ENCODE results near the gene ADAM22.

ADAM22 gene

DNA sequence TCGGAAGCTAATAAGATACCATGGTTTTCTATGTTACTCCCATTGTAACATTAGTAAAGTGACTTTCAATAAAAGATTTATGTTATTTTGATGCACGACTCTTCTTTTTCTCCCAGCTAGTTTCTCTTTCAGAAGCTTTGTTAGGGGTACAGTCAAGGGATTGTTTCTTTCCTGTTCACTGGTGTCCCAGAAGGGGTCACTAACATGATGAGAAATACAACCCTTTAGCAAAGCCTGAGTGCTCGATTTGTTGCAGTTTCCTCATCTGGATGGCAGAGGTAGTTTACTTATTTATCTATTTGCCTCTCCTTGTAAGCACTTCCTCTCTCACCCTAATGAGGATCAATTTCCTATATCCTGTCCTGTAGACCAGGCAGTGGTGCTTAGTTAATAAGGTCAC, 268.7 kb downstream of the ADAM22 start:
- in situ Hi-C loops (cut with MboI; ENCODE audit: low pct_unique_long_range_greater_than_20kb, low sequenced_read_pairs, unreplicated experiment) = no loop called here
- TF ChIP-seq, protein P1, sequence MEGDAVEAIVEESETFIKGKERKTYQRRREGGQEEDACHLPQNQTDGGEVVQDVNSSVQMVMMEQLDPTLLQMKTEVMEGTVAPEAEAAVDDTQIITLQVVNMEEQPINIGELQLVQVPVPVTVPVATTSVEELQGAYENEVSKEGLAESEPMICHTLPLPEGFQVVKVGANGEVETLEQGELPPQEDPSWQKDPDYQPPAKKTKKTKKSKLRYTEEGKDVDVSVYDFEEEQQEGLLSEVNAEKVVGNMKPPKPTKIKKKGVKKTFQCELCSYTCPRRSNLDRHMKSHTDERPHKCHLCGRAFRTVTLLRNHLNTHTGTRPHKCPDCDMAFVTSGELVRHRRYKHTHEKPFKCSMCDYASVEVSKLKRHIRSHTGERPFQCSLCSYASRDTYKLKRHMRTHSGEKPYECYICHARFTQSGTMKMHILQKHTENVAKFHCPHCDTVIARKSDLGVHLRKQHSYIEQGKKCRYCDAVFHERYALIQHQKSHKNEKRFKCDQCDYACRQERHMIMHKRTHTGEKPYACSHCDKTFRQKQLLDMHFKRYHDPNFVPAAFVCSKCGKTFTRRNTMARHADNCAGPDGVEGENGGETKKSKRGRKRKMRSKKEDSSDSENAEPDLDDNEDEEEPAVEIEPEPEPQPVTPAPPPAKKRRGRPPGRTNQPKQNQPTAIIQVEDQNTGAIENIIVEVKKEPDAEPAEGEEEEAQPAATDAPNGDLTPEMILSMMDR (IDR thresholded peaks at IDR 0.05; ENCODE audit: extremely low read depth, insufficient read depth, missing control alignments) = no peak
- no peak for DNase-seq (ENCODE audit: low spot score)

DNA sequence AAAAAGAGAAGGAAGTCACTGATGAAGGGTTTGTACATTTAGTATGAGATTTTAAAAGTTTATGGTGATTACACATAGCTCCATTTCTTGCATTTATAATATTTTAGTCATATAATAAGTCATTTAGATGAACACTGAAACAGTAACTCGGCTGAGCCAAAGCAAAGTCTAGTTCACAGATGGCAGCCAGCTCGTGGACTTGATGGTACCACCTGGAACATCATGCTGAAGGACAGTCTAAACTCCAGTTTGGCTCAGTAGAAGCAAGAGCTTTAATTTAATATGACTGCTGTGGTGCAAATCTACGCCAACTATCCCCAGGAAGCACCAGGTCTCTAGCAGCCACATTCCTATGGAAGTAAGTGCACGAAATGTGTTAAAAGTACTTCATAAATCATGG, 269.4 kb downstream of the ADAM22 start:
- TF ChIP-seq, protein P1 (IDR thresholded peaks at IDR 0.05; ENCODE audit: extremely low read depth, insufficient read depth, missing control alignments) = no peak
- DNase-seq (ENCODE audit: low spot score) = no peak
- in situ Hi-C loops (cut with MboI; ENCODE audit: low pct_unique_long_range_greater_than_20kb, low sequenced_read_pairs, unreplicated experiment) = no loop called here

DNA sequence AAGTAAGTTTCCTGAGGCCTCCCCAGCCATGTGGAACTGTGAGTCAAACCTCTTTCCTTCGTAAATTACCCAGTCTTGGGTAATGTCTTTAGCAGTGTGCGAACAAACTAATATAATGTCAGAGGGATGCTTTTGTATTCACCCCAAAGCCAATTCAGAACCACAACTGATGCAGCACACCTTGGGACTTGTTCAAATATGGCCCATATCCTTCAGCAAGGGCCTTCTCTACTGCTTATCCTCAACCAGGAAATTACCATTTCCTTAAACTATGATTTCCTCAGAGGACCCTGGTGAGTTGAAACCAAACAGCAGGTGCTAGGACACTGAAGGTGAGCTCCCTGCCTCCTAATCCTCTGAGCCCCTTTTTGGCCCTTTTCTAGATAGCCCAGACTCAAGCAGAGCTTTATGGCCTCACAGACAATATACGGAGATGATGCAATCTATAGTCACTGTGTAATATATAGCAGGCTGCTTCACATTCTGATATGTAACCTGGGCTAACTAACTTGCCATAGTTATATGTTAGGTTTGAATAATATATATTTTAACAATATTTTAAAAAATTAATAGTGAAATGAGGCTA, 270.6 kb downstream of the ADAM22 start:
- TF ChIP-seq, protein P1 (IDR thresholded peaks at IDR 0.05; ENCODE audit: extremely low read depth, insufficient read depth, missing control alignments) = no peak
- no peak for DNase-seq (ENCODE audit: low spot score)
- in situ Hi-C loops (cut with MboI; ENCODE audit: low pct_unique_long_range_greater_than_20kb, low sequenced_read_pairs, unreplicated experiment) = no loop called here

DNA sequence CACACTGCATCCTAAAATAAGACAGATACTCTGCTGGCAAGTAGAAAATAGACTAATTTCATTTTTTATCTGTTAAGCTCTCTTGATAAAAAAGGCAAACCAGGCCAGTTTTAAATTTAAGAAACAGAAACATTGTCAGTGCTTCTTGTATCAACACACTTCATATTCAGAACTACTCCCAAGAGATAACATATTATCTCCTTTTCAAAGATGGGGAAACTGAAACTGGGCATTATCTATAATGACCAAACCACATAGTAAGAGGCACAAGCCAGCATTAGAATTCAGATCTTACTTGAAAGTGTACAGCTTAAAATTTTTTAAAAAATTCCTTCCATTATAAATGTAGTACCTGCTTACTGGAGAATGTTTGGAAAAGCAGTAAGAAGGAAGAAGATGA, 271.1 kb downstream of the ADAM22 start:
- TF ChIP-seq, protein P1 (IDR thresholded peaks at IDR 0.05; ENCODE audit: extremely low read depth, insufficient read depth, missing control alignments) = no peak
- DNase-seq (ENCODE audit: low spot score) = no peak
- in situ Hi-C loops (cut with MboI; ENCODE audit: low pct_unique_long_range_greater_than_20kb, low sequenced_read_pairs, unreplicated experiment) = no loop called here

DNA sequence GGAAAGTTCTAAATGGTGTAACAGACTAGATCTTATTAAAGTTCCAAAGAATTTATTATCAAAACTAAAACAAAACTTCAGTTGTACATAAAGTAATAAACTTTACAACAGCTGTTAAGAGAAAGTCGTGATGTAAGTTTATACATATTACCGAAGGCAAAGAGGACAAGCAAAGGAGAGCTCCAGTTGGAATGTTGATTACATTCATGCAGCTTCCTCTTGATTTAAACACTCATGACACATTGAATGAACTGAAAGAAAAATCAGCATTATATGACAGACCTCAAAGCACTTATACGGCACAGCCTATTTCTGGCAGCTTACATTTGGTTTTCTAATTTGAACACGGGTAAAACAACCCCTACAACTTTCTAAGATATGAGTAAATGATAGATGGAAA, 272.2 kb downstream of the ADAM22 start:
- in situ Hi-C loops (cut with MboI; ENCODE audit: low pct_unique_long_range_greater_than_20kb, low sequenced_read_pairs, unreplicated experiment) = no loop called here
- no peak for DNase-seq (ENCODE audit: low spot score)
- TF ChIP-seq, protein P1 (IDR thresholded peaks at IDR 0.05; ENCODE audit: extremely low read depth, insufficient read depth, missing control alignments) = no peak

DNA sequence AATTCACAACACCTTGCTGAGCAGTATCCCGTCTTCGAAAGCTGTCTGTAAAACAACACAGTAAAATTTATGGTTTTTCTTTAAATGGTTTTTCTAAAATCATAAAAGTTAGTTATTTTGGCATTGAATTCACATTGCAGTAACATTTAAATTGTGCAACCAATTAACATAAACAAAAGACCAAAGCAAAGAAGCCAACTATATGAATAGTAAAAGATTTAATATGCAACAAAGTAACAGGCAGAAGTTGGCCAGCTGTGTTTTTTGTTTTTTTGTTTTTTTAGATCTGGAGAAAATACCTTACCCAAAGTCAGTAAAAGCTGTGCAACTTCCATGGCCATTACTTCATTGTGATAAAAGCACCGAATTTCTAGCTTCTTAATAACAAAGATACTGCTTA, 274.5 kb downstream of the ADAM22 start:
- TF ChIP-seq, protein P1 (IDR thresholded peaks at IDR 0.05; ENCODE audit: extremely low read depth, insufficient read depth, missing control alignments) = no peak
- in situ Hi-C loops (cut with MboI; ENCODE audit: low pct_unique_long_range_greater_than_20kb, low sequenced_read_pairs, unreplicated experiment) = no loop called here
- no peak for DNase-seq (ENCODE audit: low spot score)

DNA sequence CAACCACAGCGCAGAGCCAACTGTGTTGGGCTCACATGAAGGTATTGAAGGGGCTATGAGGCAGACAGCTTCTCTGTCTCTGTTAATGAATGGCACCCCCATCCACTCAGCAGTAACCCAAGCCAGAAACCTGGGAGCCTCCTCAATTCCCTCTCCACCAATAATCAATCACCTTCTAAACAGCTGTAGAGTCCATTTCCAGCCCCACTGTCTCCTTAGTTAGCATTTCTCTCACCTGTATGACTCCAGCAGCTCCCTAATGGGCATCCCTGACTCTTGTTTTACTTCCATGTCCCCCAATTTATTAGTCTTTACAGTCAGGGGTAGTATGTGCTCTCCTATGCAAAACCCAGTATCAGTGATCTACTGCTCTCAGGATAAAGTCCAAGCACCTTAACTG, 278.9 kb downstream of the ADAM22 start:
- no peak for DNase-seq (ENCODE audit: low spot score)
- in situ Hi-C loops (cut with MboI; ENCODE audit: low pct_unique_long_range_greater_than_20kb, low sequenced_read_pairs, unreplicated experiment) = no loop called here
- TF ChIP-seq, protein P1 (IDR thresholded peaks at IDR 0.05; ENCODE audit: extremely low read depth, insufficient read depth, missing control alignments) = no peak
